Measurements from ENCODE around the gene RNF121. TPM values are rescaled to one million over a fixed set of nuclear protein-coding genes. Genes with fewer than 3 reads are reported as not detected.
A peak's percentile ranks its signal among the peaks of the same experiment; 100 is the strongest.

Gene RNF121
- total and polyA plus RNA-seq, 7 experiments from 2014 or later: 8.8 to 37.2 (median 20.2) TPM

DNA sequence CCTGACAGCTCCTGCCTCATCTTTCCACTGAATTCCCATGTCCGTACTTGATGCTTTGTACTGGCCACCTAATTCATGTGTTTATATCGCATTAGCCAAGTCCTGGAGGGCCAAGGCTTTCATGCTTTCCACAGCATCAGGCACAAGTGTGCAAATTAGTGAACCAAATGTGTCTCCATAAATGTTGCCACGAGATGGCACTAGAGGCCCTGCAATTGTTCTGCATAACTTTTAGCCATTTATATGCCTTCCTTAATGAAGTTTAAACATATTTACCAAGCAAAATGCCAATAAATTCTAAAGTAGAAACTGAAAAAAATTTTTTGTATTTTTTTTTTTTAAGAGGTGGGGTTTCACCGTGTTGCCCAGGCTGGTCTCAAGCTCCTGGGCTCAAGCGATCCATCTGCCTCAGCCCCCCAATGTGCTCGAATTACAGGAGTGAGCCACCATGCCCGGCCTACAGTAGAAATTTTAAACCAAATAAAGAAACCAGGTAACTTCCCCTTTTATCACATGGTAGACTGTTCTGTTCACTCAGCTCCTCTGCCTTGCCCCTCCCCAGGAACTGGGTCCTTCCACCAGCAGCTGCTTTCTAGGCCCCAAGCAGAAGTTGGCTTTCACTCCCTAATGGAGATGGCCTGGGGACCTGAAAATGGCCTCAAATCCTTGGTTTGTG, 49.0 kb downstream of the RNF121 start:
- H3K27ac ChIP-seq (ENCODE audit: low read depth, low read length): no peak overlapping the region
- no peaks in the 10 kb centered on the region for H3K4me1 ChIP-seq (ENCODE audit: control insufficient read depth in 2 of 2, insufficient read depth in 2 of 2, low read length in 2 of 2)
- Mint-ChIP-seq H3K4me3 (no peak overlapping the region), H3K27ac (no peak overlapping the region), H3K4me1 (peaks cover 0 to 7% (median 0%) of the 10 kb centered on the region in 7 donors), H3K36me3 (peaks cover 0 to 17% (median 5%) of the 10 kb centered on the region in 5 donors), H3K9me3 (no peaks in the 10 kb centered on the region), H3K27me3 (no peaks in the 10 kb centered on the region)
- peak; percentile 74 for ATAC-seq
- intact Hi-C loops (cut with micrococcal nuclease): loop anchor here (1.0 to 5.0 kb wide), 9 partner anchors 49 to 469 kb away; partner anchors contain the start of gene CLPB (in 2 of the 2)
- no peaks in the 10 kb centered on the region for H3K27me3 ChIP-seq (ENCODE audit: control insufficient read depth in 2 of 2, insufficient read depth in 2 of 2, low read length in 2 of 2)
- ChIA-PET CTCF (interaction anchor here (0.7 to 5.0 kb wide), 24 partner anchors 10 to 471 kb away, joined by 3 to 43 read pairs (median 4); partner anchors contain the start of gene IL18BP), POLR2A (interaction anchor here (1.7 kb wide), 1 partner anchor 37 kb away, joined by 5 read pairs; no protein-coding TSS in a partner anchor)
- peak in 6 of 9 donors; percentile 44 to 55 (median 47) for DNase-seq
- H3K4me3 ChIP-seq (ENCODE audit: low read length): no peak overlapping the region
- no peaks in the 10 kb centered on the region for H3K36me3 ChIP-seq (ENCODE audit: control insufficient read depth in 2 of 3, insufficient read depth in 3 of 3, low read length in 3 of 3)
- H3K9me3 ChIP-seq (ENCODE audit: control insufficient read depth in 2 of 3, low read length in 3 of 3): no peaks in the 10 kb centered on the region

DNA sequence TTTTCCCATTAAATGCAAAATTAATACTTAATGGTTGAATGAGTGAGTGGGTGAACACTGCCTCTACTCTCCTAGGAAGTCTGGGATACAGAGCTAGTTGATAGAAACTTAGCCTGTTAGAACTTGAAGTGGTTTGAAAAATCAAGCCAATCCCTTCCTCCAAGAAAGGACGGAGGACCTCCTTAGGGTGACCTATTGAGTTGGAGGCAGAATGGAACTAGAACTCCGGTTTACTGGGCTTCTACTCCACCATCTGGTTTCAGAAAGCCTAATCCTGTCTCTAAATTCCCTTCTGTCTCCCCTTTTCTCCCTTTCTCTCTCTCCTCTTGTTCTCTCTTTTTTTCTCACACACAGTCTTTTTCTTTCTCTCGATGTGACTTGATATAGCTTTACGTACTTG, 50.2 kb downstream of the RNF121 start:
- Mint-ChIP-seq H3K4me1 (peaks cover 0 to 7% (median 0%) of the 10 kb centered on the region in 7 donors), H3K36me3 (peaks cover 0 to 26% (median 11%) of the 10 kb centered on the region in 5 donors), H3K27me3 (no peaks in the 10 kb centered on the region), H3K27ac (no peak overlapping the region), H3K9me3 (no peaks in the 10 kb centered on the region), H3K4me3 (no peak overlapping the region)
- ChIA-PET POLR2A (interaction anchor here (1.7 kb wide), 1 partner anchor 36 kb away, joined by 5 read pairs; no protein-coding TSS in a partner anchor), CTCF (interaction anchor here (0.6 to 5.0 kb wide), 10 partner anchors 9 to 469 kb away, joined by 3 to 43 read pairs (median 6); no protein-coding TSS in a partner anchor)
- Histone ChIP-seq H3K36me3 (ENCODE audit: control insufficient read depth in 2 of 3, insufficient read depth in 3 of 3, low read length in 3 of 3) (peaks cover 0 to 9% (median 4%) of the 10 kb centered on the region in 3 experiments), H3K9me3 (ENCODE audit: control insufficient read depth in 2 of 3, low read length in 3 of 3) (no peaks in the 10 kb centered on the region), H3K4me3 (ENCODE audit: low read length) (no peak overlapping the region), H3K4me1 (ENCODE audit: control insufficient read depth in 2 of 2, insufficient read depth in 2 of 2, low read length in 2 of 2) (no peaks in the 10 kb centered on the region), H3K27ac (ENCODE audit: low read depth, low read length) (no peak overlapping the region), H3K27me3 (ENCODE audit: control insufficient read depth in 2 of 2, insufficient read depth in 2 of 2, low read length in 2 of 2) (no peaks in the 10 kb centered on the region)
- intact Hi-C loops (cut with micrococcal nuclease): loop anchor here (5.0 kb wide), 3 partner anchors 48 to 468 kb away; partner anchors contain the start of gene CLPB (in 1 of the 2)
- DNase-seq (no peak), ATAC-seq (no peak)

DNA sequence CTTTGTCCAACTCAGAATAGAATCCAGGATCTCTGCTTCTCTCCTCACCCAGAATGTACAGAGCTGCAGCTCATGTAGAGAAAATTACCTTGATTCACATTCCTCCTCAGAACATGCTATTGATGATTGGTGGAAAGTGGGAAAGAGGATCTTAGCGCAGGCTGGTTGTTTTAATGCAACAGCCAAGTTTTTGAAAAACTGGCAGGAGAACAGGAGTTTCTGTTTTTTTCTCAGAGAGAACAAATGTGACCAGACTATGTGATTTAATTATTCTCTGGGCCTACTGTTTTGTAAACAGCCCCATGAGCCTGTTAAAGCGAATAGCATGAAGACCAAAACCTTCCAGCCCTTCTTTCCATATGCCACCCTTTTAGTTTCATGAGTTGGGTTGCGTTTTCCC, 50.8 kb downstream of the RNF121 start:
- H3K9me3 Mint-ChIP-seq: no peaks in the 10 kb centered on the region
- POLR2A ChIA-PET: no interaction called here
- no peak overlapping the region for H3K27ac Mint-ChIP-seq
- H3K4me3 Mint-ChIP-seq: no peak overlapping the region
- no peaks in the 10 kb centered on the region for H3K27me3 ChIP-seq (ENCODE audit: control insufficient read depth in 2 of 2, insufficient read depth in 2 of 2, low read length in 2 of 2)
- no peaks in the 10 kb centered on the region for H3K27me3 Mint-ChIP-seq
- intact Hi-C loops (cut with micrococcal nuclease): loop anchor here (5.0 kb wide), 3 partner anchors 48 to 468 kb away; partner anchors contain the start of gene CLPB (in 1 of the 2)
- DNase-seq (no peak), ATAC-seq (no peak)
- CTCF ChIA-PET: interaction anchor here (0.9 to 5.0 kb wide), 3 partner anchors 8 to 165 kb away, joined by 3 to 43 read pairs (median 14); no protein-coding TSS in a partner anchor
- H3K4me1 Mint-ChIP-seq: peaks cover 0 to 7% (median 0%) of the 10 kb centered on the region in 7 donors
- peaks cover 0 to 26% (median 11%) of the 10 kb centered on the region in 5 donors for H3K36me3 Mint-ChIP-seq
- H3K36me3 ChIP-seq (ENCODE audit: control insufficient read depth in 2 of 3, insufficient read depth in 3 of 3, low read length in 3 of 3): peaks cover 0 to 9% (median 4%) of the 10 kb centered on the region in 3 experiments
- H3K4me1 ChIP-seq (ENCODE audit: control insufficient read depth in 2 of 2, insufficient read depth in 2 of 2, low read length in 2 of 2): no peaks in the 10 kb centered on the region
- no peaks in the 10 kb centered on the region for H3K9me3 ChIP-seq (ENCODE audit: control insufficient read depth in 2 of 3, low read length in 3 of 3)
- no peak overlapping the region for H3K27ac ChIP-seq (ENCODE audit: low read depth, low read length)
- no peak overlapping the region for H3K4me3 ChIP-seq (ENCODE audit: low read length)

DNA sequence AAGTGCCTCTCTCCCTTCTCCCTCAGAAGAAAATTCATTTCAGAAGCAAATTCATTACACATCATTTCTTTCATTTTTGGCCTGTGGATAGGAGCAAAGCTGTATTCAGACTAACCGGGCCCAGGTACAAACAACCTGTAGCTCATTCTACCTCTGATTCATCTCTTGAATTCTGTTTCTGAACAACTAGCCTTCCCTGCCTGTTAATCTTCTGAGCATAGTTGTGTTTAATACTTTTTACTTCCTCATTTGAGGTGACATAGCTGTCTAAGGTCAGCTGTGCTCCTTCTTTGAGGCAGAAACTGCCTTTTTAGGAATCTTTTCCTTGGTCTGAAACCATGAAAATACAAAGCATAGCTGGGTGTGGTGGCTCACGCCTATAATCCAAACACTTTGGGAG, 57.3 kb downstream of the RNF121 start:
- no peaks in the 10 kb centered on the region for H3K9me3 ChIP-seq (ENCODE audit: control insufficient read depth in 2 of 3, low read length in 3 of 3)
- H3K4me3 ChIP-seq (ENCODE audit: low read length): no peak overlapping the region
- no peaks in the 10 kb centered on the region for H3K27me3 Mint-ChIP-seq
- H3K4me1 Mint-ChIP-seq: peaks cover 0 to 5% (median 0%) of the 10 kb centered on the region in 7 donors
- intact Hi-C loops (cut with micrococcal nuclease): no loop called here
- peaks cover 0 to 47% (median 14%) of the 10 kb centered on the region in 5 donors for H3K36me3 Mint-ChIP-seq
- no peak for ATAC-seq
- DNase-seq: no peak
- H3K9me3 Mint-ChIP-seq: no peaks in the 10 kb centered on the region
- H3K4me1 ChIP-seq (ENCODE audit: control insufficient read depth in 2 of 2, insufficient read depth in 2 of 2, low read length in 2 of 2): no peaks in the 10 kb centered on the region
- no peak overlapping the region for H3K27ac ChIP-seq (ENCODE audit: low read depth, low read length)
- no peak overlapping the region for H3K4me3 Mint-ChIP-seq
- H3K27ac Mint-ChIP-seq: peak overlapping the region in 3 of 9 donors; percentile 7 to 13 (median 11)
- ChIA-PET CTCF (interaction anchor here (0.7 to 3.4 kb wide), 4 partner anchors 8 to 331 kb away, joined by 3 to 14 read pairs (median 3); no protein-coding TSS in a partner anchor), POLR2A (interaction anchor here (0.6 to 0.7 kb wide), 2 partner anchors 162 to 193 kb away, joined by 4 read pairs; no protein-coding TSS in a partner anchor)
- H3K36me3 ChIP-seq (ENCODE audit: control insufficient read depth in 2 of 3, insufficient read depth in 3 of 3, low read length in 3 of 3): peaks cover 0 to 25% (median 9%) of the 10 kb centered on the region in 3 experiments
- no peaks in the 10 kb centered on the region for H3K27me3 ChIP-seq (ENCODE audit: control insufficient read depth in 2 of 2, insufficient read depth in 2 of 2, low read length in 2 of 2)

DNA sequence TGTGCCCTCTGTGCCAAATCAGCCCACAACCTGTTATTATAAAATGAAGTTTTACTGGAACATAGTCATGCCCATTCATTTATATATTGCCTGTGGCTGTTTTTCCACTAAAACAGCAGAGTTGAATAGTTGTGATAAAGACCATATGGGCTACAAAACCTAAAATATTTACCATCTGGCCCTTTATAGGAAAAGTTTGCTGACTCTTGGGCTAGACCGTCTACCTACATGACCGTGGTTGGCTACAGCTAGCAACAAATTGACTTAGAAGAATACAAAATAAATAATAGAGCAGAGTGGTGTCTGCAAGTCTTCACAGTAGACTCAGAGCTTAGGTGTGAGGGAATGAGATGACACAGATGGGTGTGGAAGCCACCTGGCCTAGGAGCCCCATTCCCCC, 58.7 kb downstream of the RNF121 start:
- no peak for ATAC-seq
- H3K36me3 ChIP-seq (ENCODE audit: control insufficient read depth in 2 of 3, insufficient read depth in 3 of 3, low read length in 3 of 3): peaks cover 0 to 25% (median 9%) of the 10 kb centered on the region in 3 experiments
- DNase-seq: no peak
- Mint-ChIP-seq H3K27ac (no peak overlapping the region), H3K36me3 (peaks cover 0 to 38% (median 9%) of the 10 kb centered on the region in 5 donors), H3K9me3 (no peaks in the 10 kb centered on the region), H3K27me3 (no peaks in the 10 kb centered on the region), H3K4me1 (peaks cover 0 to 12% (median 0%) of the 10 kb centered on the region in 7 donors), H3K4me3 (no peak overlapping the region)
- ChIA-PET CTCF (interaction anchor here (3.3 to 3.4 kb wide), 2 partner anchors 9 to 104 kb away, joined by 7 to 14 read pairs; no protein-coding TSS in a partner anchor), POLR2A (interaction anchor here (0.6 to 0.8 kb wide), 2 partner anchors 22 to 35 kb away, joined by 4 read pairs; no protein-coding TSS in a partner anchor)
- no peaks in the 10 kb centered on the region for H3K27me3 ChIP-seq (ENCODE audit: control insufficient read depth in 2 of 2, insufficient read depth in 2 of 2, low read length in 2 of 2)
- no peaks in the 10 kb centered on the region for H3K4me1 ChIP-seq (ENCODE audit: control insufficient read depth in 2 of 2, insufficient read depth in 2 of 2, low read length in 2 of 2)
- intact Hi-C loops (cut with micrococcal nuclease): no loop called here
- H3K9me3 ChIP-seq (ENCODE audit: control insufficient read depth in 2 of 3, low read length in 3 of 3): no peaks in the 10 kb centered on the region
- no peak overlapping the region for H3K4me3 ChIP-seq (ENCODE audit: low read length)
- no peak overlapping the region for H3K27ac ChIP-seq (ENCODE audit: low read depth, low read length)

DNA sequence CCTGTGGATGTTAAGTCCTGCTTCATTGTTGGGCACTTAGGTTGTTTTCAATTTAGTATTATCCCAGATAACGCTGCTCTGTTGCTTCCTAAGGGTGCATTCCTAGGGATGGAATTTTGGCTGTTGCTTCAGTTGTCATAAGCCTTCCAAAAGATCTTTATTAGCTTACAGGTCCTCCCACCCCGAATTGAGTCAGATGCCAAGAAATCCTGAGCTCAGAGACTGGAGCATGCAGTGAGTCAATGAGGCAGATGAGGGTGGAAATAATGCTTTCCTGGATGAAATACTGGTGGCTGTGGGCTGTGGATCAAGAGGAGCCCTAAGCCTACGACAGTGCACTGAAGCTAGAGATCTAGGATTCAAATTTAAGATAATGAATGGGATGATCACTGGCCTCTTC, 59.2 kb downstream of the RNF121 start:
- Histone ChIP-seq H3K27me3 (ENCODE audit: control insufficient read depth in 2 of 2, insufficient read depth in 2 of 2, low read length in 2 of 2) (no peaks in the 10 kb centered on the region), H3K4me3 (ENCODE audit: low read length) (no peak overlapping the region), H3K27ac (ENCODE audit: low read depth, low read length) (no peak overlapping the region), H3K4me1 (ENCODE audit: control insufficient read depth in 2 of 2, insufficient read depth in 2 of 2, low read length in 2 of 2) (no peaks in the 10 kb centered on the region), H3K9me3 (ENCODE audit: control insufficient read depth in 2 of 3, low read length in 3 of 3) (no peaks in the 10 kb centered on the region), H3K36me3 (ENCODE audit: control insufficient read depth in 2 of 3, insufficient read depth in 3 of 3, low read length in 3 of 3) (peaks cover 0 to 25% (median 9%) of the 10 kb centered on the region in 3 experiments)
- Mint-ChIP-seq H3K27me3 (no peaks in the 10 kb centered on the region), H3K36me3 (peaks cover 3 to 37% (median 11%) of the 10 kb centered on the region in 5 donors), H3K9me3 (no peaks in the 10 kb centered on the region), H3K4me3 (no peak overlapping the region), H3K4me1 (peaks cover 0 to 14% (median 0%) of the 10 kb centered on the region in 7 donors), H3K27ac (no peak overlapping the region)
- intact Hi-C loops (cut with micrococcal nuclease): no loop called here
- CTCF ChIA-PET: interaction anchor here (3.3 to 3.4 kb wide), 2 partner anchors 10 to 103 kb away, joined by 7 to 14 read pairs; no protein-coding TSS in a partner anchor
- POLR2A ChIA-PET: interaction anchor here (0.6 to 0.8 kb wide), 2 partner anchors 22 to 35 kb away, joined by 4 read pairs; no protein-coding TSS in a partner anchor
- no peak for DNase-seq
- ATAC-seq: no peak

All from naive thymus-derived CD4-positive, alpha-beta T cell (primary cell).